Placental epithelial cell (primary cell): Measurements from ENCODE around the gene RPUSD2. TPM values are rescaled to one million over a fixed set of nuclear protein-coding genes. Genes with fewer than 3 reads are reported as not detected.

ENCODE experiments used
- small RNA-seq: library from RNA; depleted of rRNA; stranded (forward); fragments of <200 nt; gene quantifications from one replicate; pipeline ENCODE3, GENCODE V24; 2012
- total RNA-seq: library from RNA; depleted of rRNA; stranded (reverse); fragments of >200 nt; gene quantifications from 2 replicates; pipeline ENCODE4 v1.2.3, GENCODE V29; 2012

Gene RPUSD2, protein sequence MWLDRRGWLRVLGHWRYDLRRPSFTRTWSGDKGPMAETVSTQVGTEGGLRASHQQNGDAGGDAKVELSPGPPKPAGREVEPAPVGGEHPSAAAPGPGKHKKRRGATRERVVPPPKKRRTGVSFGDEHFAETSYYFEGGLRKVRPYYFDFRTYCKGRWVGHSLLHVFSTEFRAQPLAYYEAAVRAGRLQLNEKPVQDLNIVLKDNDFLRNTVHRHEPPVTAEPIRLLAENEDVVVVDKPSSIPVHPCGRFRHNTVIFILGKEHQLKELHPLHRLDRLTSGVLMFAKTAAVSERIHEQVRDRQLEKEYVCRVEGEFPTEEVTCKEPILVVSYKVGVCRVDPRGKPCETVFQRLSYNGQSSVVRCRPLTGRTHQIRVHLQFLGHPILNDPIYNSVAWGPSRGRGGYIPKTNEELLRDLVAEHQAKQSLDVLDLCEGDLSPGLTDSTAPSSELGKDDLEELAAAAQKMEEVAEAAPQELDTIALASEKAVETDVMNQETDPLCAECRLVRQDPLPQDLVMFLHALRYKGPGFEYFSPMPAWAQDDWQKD
- 9.4 and 14.6 TPM in 2 replicates for total RNA-seq

GRCh38 chr15:40569129-40569953 lies at the start of gene RPUSD2:
TSS of gene RPUSD2 (plus strand) at chr15:40569299. CDS start at chr15:40569338, 39 bp downstream.

GRCh38 chr15:40564591-40565332 lies 4.3 kb upstream of the RPUSD2 start, which contains the start of gene CCDC32:
TSS of gene CCDC32 (minus strand) at chr15:40565042. CDS start at chr15:40563015, 2,027 bp downstream.

GRCh38 chr15:40593588-40594428 lies 24.7 kb downstream of the RPUSD2 start, which contains the start of gene KNL1:
TSS of gene KNL1 (plus strand) at chr15:40594249. CDS start at chr15:40602932, 8,683 bp downstream.

Small RNA genes within 50 kb of the gene (small RNA-seq; reads per million reads assigned to genes)
- gene RF00017 (not detected), gene RN7SL376P (not detected), gene RNU6-516P (not detected)

Other genes starting within 250 kb of the RPUSD2 start
- 6.7 and 9.1 TPM in 2 replicates for gene INAFM2, start 245.6 kb upstream of the RPUSD2 start, total RNA-seq
- 23.6 and 34.8 TPM in 2 replicates for gene CCDC9B, start 228.4 kb upstream of the RPUSD2 start, total RNA-seq
- not detected in 2 replicates for gene PHGR1, start 218.3 kb upstream of the RPUSD2 start, total RNA-seq
- gene DISP2, start 211.1 kb upstream of the RPUSD2 start, total RNA-seq, result 0.39 and 2.2 TPM in 2 replicates
- 14.5 and 15.8 TPM in 2 replicates for gene KNSTRN, start 186.6 kb upstream of the RPUSD2 start, total RNA-seq
- 18.1 and 21.1 TPM in 2 replicates for gene IVD, start 163.5 kb upstream of the RPUSD2 start, total RNA-seq
- 14.5 and 17.3 TPM in 2 replicates for gene BAHD1, start 128.3 kb upstream of the RPUSD2 start, total RNA-seq
- gene CHST14, start 98.3 kb upstream of the RPUSD2 start, total RNA-seq, result 18.5 and 20.4 TPM in 2 replicates
- 20.0 and 38.9 TPM in 2 replicates for gene CCDC32, start 4.3 kb upstream of the RPUSD2 start, total RNA-seq
- gene KNL1, start 24.9 kb downstream of the RPUSD2 start, total RNA-seq, result 3.9 and 10.8 TPM in 2 replicates
- gene RAD51, start 125.9 kb downstream of the RPUSD2 start, total RNA-seq, result 4.3 and 4.7 TPM in 2 replicates
- 13.3 and 16.1 TPM in 2 replicates for gene RMDN3, start 186.0 kb downstream of the RPUSD2 start, total RNA-seq
- 4.3 and 5.5 TPM in 2 replicates for gene GCHFR, start 194.8 kb downstream of the RPUSD2 start, total RNA-seq
- gene C15orf62, start 200.7 kb downstream of the RPUSD2 start, total RNA-seq, result under 0.01 and 0.33 TPM in 2 replicates
- 27.5 and 29.2 TPM in 2 replicates for gene ZFYVE19, start 237.8 kb downstream of the RPUSD2 start, total RNA-seq
- 20.0 and 23.9 TPM in 2 replicates for gene DNAJC17, start 238.2 kb downstream of the RPUSD2 start, total RNA-seq